AG09319 (cell line): ENCODE measurements around the gene VRK2.

Source experiments
- DNase-seq: peaks from one replicate; pipeline ENCODE4 v3.0.0-alpha.2; 2010; ENCODE audit warnings: low read depth; ENCODE audit errors: extremely low read depth
- TF ChIP-seq, protein P1 (sequence below): IDR thresholded peaks from 2 replicates; pipeline ENCODE4 v1.5.1; 2011; ENCODE audit warnings: low read depth, mild to moderate bottlenecking, inconsistent platforms, low read length, moderate library complexity

The VRK2 gene

GRCh38 chr2:58030771-58031170, 15.8 kb upstream of the VRK2 start:
- TF ChIP-seq, protein P1, sequence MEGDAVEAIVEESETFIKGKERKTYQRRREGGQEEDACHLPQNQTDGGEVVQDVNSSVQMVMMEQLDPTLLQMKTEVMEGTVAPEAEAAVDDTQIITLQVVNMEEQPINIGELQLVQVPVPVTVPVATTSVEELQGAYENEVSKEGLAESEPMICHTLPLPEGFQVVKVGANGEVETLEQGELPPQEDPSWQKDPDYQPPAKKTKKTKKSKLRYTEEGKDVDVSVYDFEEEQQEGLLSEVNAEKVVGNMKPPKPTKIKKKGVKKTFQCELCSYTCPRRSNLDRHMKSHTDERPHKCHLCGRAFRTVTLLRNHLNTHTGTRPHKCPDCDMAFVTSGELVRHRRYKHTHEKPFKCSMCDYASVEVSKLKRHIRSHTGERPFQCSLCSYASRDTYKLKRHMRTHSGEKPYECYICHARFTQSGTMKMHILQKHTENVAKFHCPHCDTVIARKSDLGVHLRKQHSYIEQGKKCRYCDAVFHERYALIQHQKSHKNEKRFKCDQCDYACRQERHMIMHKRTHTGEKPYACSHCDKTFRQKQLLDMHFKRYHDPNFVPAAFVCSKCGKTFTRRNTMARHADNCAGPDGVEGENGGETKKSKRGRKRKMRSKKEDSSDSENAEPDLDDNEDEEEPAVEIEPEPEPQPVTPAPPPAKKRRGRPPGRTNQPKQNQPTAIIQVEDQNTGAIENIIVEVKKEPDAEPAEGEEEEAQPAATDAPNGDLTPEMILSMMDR: no peak

DNA sequence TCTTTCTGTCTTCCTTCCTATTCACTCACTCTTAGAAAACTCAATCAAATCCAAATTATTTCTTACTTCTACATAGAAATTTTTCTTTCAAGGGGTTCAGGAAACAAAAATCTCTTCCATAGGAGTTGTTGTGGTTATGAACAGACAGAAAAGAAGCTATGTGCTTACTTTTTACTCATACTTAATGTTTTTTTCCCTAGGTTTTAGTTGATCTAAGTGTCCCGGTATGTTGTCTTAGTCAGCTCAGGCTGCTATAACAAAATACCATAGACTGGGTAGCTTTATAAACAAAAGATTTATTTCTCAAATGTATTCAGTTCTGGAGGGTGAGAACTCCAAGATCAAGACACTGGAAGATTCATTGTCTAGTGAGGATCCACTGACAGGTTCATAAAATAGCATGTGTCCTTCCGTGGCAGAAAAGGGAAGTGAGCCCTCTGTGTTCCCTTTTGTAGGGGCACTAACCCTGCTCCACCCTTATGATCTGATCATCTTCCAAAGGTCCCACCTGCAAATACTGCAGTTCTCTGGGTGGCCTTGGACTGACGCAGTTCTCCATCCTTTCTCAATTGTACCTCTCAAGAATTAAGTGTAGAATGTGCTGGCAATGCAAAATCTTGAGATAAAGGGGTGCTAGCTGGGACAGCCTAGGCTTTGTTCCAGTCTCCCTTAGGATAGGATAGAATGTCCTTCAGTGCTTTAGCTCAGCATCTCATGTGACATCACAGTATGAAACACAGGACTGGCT, 14.4 kb upstream of the VRK2 start:
- TF ChIP-seq, protein P1: no peak
- DNase-seq: no peak

More at GRCh38 chr2:58030771-58031170, 15.8 kb upstream of the VRK2 start:
- DNase-seq: no peak

DNA sequence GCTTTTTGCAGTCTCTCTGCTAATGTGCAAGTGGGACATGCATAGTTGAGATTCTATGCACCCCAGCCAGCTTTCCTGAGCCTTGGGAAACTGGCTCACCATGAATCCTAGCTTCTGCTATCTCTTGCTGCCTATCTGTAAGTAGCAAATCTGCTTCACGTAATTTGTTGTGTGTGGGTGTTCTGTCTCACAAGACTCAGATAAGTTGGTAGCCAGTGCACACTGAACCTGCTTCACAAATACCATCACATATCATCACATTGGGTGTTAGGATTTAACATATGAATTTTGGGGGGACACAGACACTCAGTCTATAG, 13.9 kb upstream of the VRK2 start:
- DNase-seq: no peak
- TF ChIP-seq, protein P1: no peak

DNA sequence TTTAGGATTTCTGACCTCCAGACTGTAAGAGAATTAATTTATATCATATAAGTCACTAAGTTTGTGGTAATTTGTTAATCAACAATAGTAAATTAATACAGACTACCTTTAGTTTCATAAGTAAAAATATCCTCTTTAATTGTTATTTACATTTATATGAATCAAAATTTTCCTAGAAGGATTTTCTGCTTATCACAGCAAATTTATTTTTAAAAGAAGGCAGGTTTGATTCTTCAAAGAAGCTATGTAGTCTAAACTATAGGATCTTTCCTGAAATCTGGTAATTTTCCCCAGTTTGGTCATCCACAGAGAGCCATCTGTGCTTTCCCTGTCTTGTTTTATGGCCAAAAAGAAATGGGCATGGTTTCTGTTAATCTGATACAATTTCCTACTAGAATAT, 13.1 kb upstream of the VRK2 start:
- DNase-seq: no peak
- TF ChIP-seq, protein P1: no peak

- TF ChIP-seq, protein P1: no peak
- no peak for DNase-seq
These were observed 11.3 kb upstream of the VRK2 start for GRCh38 chr2:58035352-58035751.

GRCh38 chr2:58039170-58039611, 7.4 kb upstream of the VRK2 start:
- DNase-seq: no peak

GRCh38 chr2:58042486-58042970, 4.1 kb upstream of the VRK2 start:
- DNase-seq: no peak

More at GRCh38 chr2:58039170-58039611, 7.4 kb upstream of the VRK2 start:
- TF ChIP-seq, protein P1: no peak

More at GRCh38 chr2:58042486-58042970, 4.1 kb upstream of the VRK2 start:
- TF ChIP-seq, protein P1: no peak
